PFSK-1 (cell line): Measurements from ENCODE around the gene RPTOR.

Experiments used
- FOXP2 ChIP-seq: optimal IDR thresholded peaks from 2 replicates; pipeline ENCODE3; 2011; ENCODE audit warnings: borderline replicate concordance, control low read depth, inconsistent platforms; ENCODE audit not compliant: insufficient read depth; ENCODE audit errors: extremely low read length, extremely low read depth
- POLR2AphosphoS5 ChIP-seq: IDR thresholded peaks from 2 replicates; pipeline ENCODE4 v1.6.1; 2012; ENCODE audit warnings: low read depth, mild to moderate bottlenecking, control low read depth, low read length, moderate library complexity
- REST ChIP-seq, 2 experiments: IDR thresholded peaks; 2 replicates each; pipeline versions ENCODE4 v1.6.1 to v1.8.0; 2011 to 2012; ENCODE audit warnings: low read depth in 2 of 2, low read length in 2 of 2, control low read depth in 1 of 2, inconsistent platforms in 1 of 2, mild to moderate bottlenecking in 1 of 2, moderate library complexity in 1 of 2; ENCODE audit not compliant: insufficient read depth in 1 of 2
- SIN3A ChIP-seq: IDR thresholded peaks from 2 replicates; pipeline ENCODE4 v1.6.1; 2012; ENCODE audit warnings: mild to moderate bottlenecking, low read length, moderate library complexity, borderline replicate concordance; ENCODE audit not compliant: insufficient read depth
- TAF1 ChIP-seq: IDR thresholded peaks from 2 replicates; pipeline ENCODE4 v1.6.1; 2012; ENCODE audit warnings: low read length, control low read depth, borderline replicate concordance; ENCODE audit not compliant: insufficient read depth

RPTOR gene

GRCh38 chr17:80519091-80519781 lies 25.4 kb upstream of the RPTOR start:
- TF ChIP-seq FOXP2 (no peak), SIN3A (no peak), TAF1 (no peak), POLR2AphosphoS5 (no peak), REST (IDR thresholded peaks at IDR 0.05; ENCODE audit: insufficient read depth in 1 of 2, low read depth in 2 of 2, low read length in 2 of 2) (no peak)

- TF ChIP-seq POLR2AphosphoS5 (no peak), FOXP2 (no peak), REST (IDR thresholded peaks at IDR 0.05; ENCODE audit: insufficient read depth in 1 of 2, low read depth in 2 of 2, low read length in 2 of 2) (no peak), SIN3A (no peak), TAF1 (no peak)
Measured at GRCh38 chr17:80520810-80521455, 23.7 kb upstream of the RPTOR start.

GRCh38 chr17:80523054-80523744 lies 21.4 kb upstream of the RPTOR start:
- TF ChIP-seq SIN3A (no peak), FOXP2 (no peak), POLR2AphosphoS5 (no peak), TAF1 (no peak), REST (IDR thresholded peaks at IDR 0.05; ENCODE audit: insufficient read depth in 1 of 2, low read depth in 2 of 2, low read length in 2 of 2) (no peak)

GRCh38 chr17:80523956-80524712 lies 20.5 kb upstream of the RPTOR start:
- TF ChIP-seq TAF1 (no peak), POLR2AphosphoS5 (no peak), REST (IDR thresholded peaks at IDR 0.05; ENCODE audit: insufficient read depth in 1 of 2, low read depth in 2 of 2, low read length in 2 of 2) (no peak), FOXP2 (no peak), SIN3A (no peak)
